ENCODE results near the gene PAXIP1.

Gene PAXIP1

GRCh38 chr7:154907651-154908620 lies 95.0 kb downstream of the PAXIP1 start:
- no peak for DNase-seq (ENCODE audit: extremely low spot score)
- ChIA-PET POLR2A (no interaction called here), CTCF (no interaction called here)

GRCh38 chr7:154906736-154907355 lies 96.1 kb downstream of the PAXIP1 start:
- ChIA-PET POLR2A (no interaction called here), CTCF (interaction anchor here (0.6 to 0.7 kb wide), 2 partner anchors 22 to 1939 kb away, joined by 3 to 4 read pairs; no protein-coding TSS in a partner anchor)
- DNase-seq (ENCODE audit: extremely low spot score), result no peak
- no peak for TF ChIP-seq BHLHE40 (IDR thresholded peaks at IDR 0.05; ENCODE audit: borderline replicate concordance)
- TF ChIP-seq ARNT (IDR thresholded peaks at IDR 0.05), result no peak
- TF ChIP-seq HDGF (IDR thresholded peaks at IDR 0.05; ENCODE audit: borderline replicate concordance), result no peak
- no peak for TF ChIP-seq NFRKB (IDR thresholded peaks at IDR 0.05)
- TF ChIP-seq FOXM1 (IDR thresholded peaks at IDR 0.05; ENCODE audit: borderline replicate concordance), result no peak
- TF ChIP-seq FOXA1 (IDR thresholded peaks at IDR 0.05), result no peak

More at GRCh38 chr7:154907651-154908620, 95.0 kb downstream of the PAXIP1 start:
- TF ChIP-seq SP1 (IDR thresholded peaks at IDR 0.05) (no peak), FOXM1 (IDR thresholded peaks at IDR 0.05; ENCODE audit: borderline replicate concordance) (no peak), SUZ12 (IDR thresholded peaks at IDR 0.05) (no peak), FOXK2 (IDR thresholded peaks at IDR 0.05) (no peak), NFRKB (IDR thresholded peaks at IDR 0.05) (no peak), FOXA1 (IDR thresholded peaks at IDR 0.05) (no peak), PKNOX1 (IDR thresholded peaks at IDR 0.05) (no peak), ARNT (IDR thresholded peaks at IDR 0.05) (no peak), ZNF384 (IDR thresholded peaks at IDR 0.05) (no peak), ELF4 (IDR thresholded peaks at IDR 0.05) (no peak), TARDBP (IDR thresholded peaks at IDR 0.05) (no peak), BHLHE40 (IDR thresholded peaks at IDR 0.05; ENCODE audit: borderline replicate concordance) (no peak)

DNA sequence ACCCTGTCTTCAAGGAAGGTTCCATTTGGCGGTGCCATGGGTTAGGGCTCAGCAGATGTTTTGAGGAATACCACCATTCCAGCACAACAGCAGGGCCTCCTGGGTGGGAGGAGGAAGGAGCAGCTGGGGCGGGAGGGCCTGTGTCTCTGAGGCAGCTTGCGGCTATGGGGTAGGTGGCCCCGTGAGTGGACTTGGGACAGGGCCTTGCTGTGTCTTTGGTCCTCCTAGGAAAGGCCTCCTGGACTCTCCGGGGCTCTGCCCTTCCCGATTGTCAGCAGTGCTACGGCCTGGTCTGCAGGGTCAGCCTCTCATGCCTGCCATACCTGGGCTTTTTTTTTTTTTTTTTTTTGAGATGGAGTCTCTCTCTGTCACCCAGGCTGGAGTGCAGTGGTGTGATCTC lies 96.7 kb downstream of the PAXIP1 start:
- TF ChIP-seq FOXK2 (IDR thresholded peaks at IDR 0.05), result no peak
- no peak for TF ChIP-seq TARDBP (IDR thresholded peaks at IDR 0.05)
- TF ChIP-seq LEF1 (IDR thresholded peaks at IDR 0.05; ENCODE audit: borderline replicate concordance), result no peak
- no peak for TF ChIP-seq HDGF (IDR thresholded peaks at IDR 0.05; ENCODE audit: borderline replicate concordance)
- no peak for TF ChIP-seq ZNF384 (IDR thresholded peaks at IDR 0.05)
- no peak for TF ChIP-seq FOXA1 (IDR thresholded peaks at IDR 0.05)
- no peak for TF ChIP-seq NFRKB (IDR thresholded peaks at IDR 0.05)
- no peak for TF ChIP-seq ELF4 (IDR thresholded peaks at IDR 0.05)
- no peak for TF ChIP-seq CTBP1 (IDR thresholded peaks at IDR 0.05; ENCODE audit: borderline replicate concordance)
- TF ChIP-seq ARNT (IDR thresholded peaks at IDR 0.05), result no peak
- TF ChIP-seq SP1 (IDR thresholded peaks at IDR 0.05), result no peak
- no peak for TF ChIP-seq SUZ12 (IDR thresholded peaks at IDR 0.05)
- TF ChIP-seq BHLHE40 (IDR thresholded peaks at IDR 0.05; ENCODE audit: borderline replicate concordance), result no peak
- TF ChIP-seq L3MBTL2 (conservative IDR thresholded peaks at IDR 0.05), result no peak
- TF ChIP-seq PKNOX1 (IDR thresholded peaks at IDR 0.05), result no peak
- no peak for TF ChIP-seq FOXM1 (IDR thresholded peaks at IDR 0.05; ENCODE audit: borderline replicate concordance)
- ChIA-PET CTCF (interaction anchor here (0.6 to 0.7 kb wide), 2 partner anchors 22 to 1940 kb away, joined by 3 to 4 read pairs; no protein-coding TSS in a partner anchor), POLR2A (no interaction called here)
- DNase-seq (ENCODE audit: extremely low spot score), result no peak

GRCh38 chr7:154905615-154906014 lies 97.3 kb downstream of the PAXIP1 start:
- CTCF ChIA-PET, result no interaction called here

GRCh38 chr7:154905146-154905545 lies 97.8 kb downstream of the PAXIP1 start:
- CTCF ChIA-PET, result no interaction called here
- POLR2A ChIA-PET, result no interaction called here
- DNase-seq (ENCODE audit: extremely low spot score), result no peak
- TF ChIP-seq ELF4 (IDR thresholded peaks at IDR 0.05) (no peak), ZNF384 (IDR thresholded peaks at IDR 0.05) (no peak), L3MBTL2 (conservative IDR thresholded peaks at IDR 0.05) (no peak), SP1 (IDR thresholded peaks at IDR 0.05) (no peak), SUZ12 (IDR thresholded peaks at IDR 0.05) (no peak), NFRKB (IDR thresholded peaks at IDR 0.05) (no peak), PKNOX1 (IDR thresholded peaks at IDR 0.05) (no peak), FOXK2 (IDR thresholded peaks at IDR 0.05) (no peak), TARDBP (IDR thresholded peaks at IDR 0.05) (no peak), HDGF (IDR thresholded peaks at IDR 0.05; ENCODE audit: borderline replicate concordance) (no peak), LEF1 (IDR thresholded peaks at IDR 0.05; ENCODE audit: borderline replicate concordance) (no peak), BHLHE40 (IDR thresholded peaks at IDR 0.05; ENCODE audit: borderline replicate concordance) (no peak), CTBP1 (IDR thresholded peaks at IDR 0.05; ENCODE audit: borderline replicate concordance) (no peak), FOXM1 (IDR thresholded peaks at IDR 0.05; ENCODE audit: borderline replicate concordance) (no peak), ARNT (IDR thresholded peaks at IDR 0.05) (no peak), FOXA1 (IDR thresholded peaks at IDR 0.05) (no peak)

More at GRCh38 chr7:154905615-154906014, 97.3 kb downstream of the PAXIP1 start:
- POLR2A ChIA-PET, result no interaction called here
- DNase-seq (ENCODE audit: extremely low spot score), result no peak
- TF ChIP-seq FOXM1 (IDR thresholded peaks at IDR 0.05; ENCODE audit: borderline replicate concordance) (no peak), FOXK2 (IDR thresholded peaks at IDR 0.05) (no peak), PKNOX1 (IDR thresholded peaks at IDR 0.05) (no peak), TARDBP (IDR thresholded peaks at IDR 0.05) (no peak), HDGF (IDR thresholded peaks at IDR 0.05; ENCODE audit: borderline replicate concordance) (no peak), ARNT (IDR thresholded peaks at IDR 0.05) (no peak), ZNF384 (IDR thresholded peaks at IDR 0.05) (no peak)
